GM12878 (cell line): ENCODE measurements around the gene TIAM1. TPM values are rescaled to one million over a fixed set of nuclear protein-coding genes. Genes with fewer than 3 reads are reported as not detected.

Experiments used
- ATAC-seq: fragments of 200-7000 bp; cut with Tn5 transposase; 3 replicates; pipeline ENCODE4 v1.9.1; 2020; ENCODE audit warnings: mild to moderate bottlenecking, moderate library complexity
- BruUV-seq: library from RNA; stranded (reverse); fragments of 400-500 nt; replicated peaks from 2 replicates; lab custom pipeline; 2021; lab: Mats Ljungman, UMichigan
- CTCF ChIA-PET: fragments of 300-600 bp; sonication (Branson Sonifier 250); formaldehyde crosslinking; extraction: SDS; loops from one replicate; lab custom pipeline; 2021; ENCODE audit warnings: inconsistent platforms; lab: Yijun Ruan, JAX
- POLR2A ChIA-PET: fragments of 350-600 bp; formaldehyde crosslinking; extraction: SDS; loops from one replicate; lab custom pipeline; 2021; ENCODE audit warnings: inconsistent platforms; lab: Charles Lee
- RAD21 ChIA-PET: fragments of 300-600 bp; sonication (Branson Sonifier 250); formaldehyde crosslinking; loops from one replicate; lab custom pipeline; 2023; ENCODE audit warnings: antibody characterized with exemption; ENCODE audit not compliant: unreplicated experiment; lab: Charles Lee
- SMC1A ChIA-PET: fragments of 300-600 bp; sonication (Branson Sonifier 250); formaldehyde crosslinking; loops from one replicate; lab custom pipeline; 2023; ENCODE audit not compliant: unreplicated experiment, uncharacterized antibody; lab: Charles Lee
- DNase-seq: peaks from one replicate; pipeline ENCODE4 v3.0.0-alpha.2; 2011; ENCODE audit warnings: low read depth, low spot score
- FAIRE-seq: peaks from 3 replicates; lab custom pipeline; 2011; peaks lifted over from hg19 to GRCh38; lab: Jason Lieb, UNC
- H2AFZ ChIP-seq: 2 replicates; pipeline ENCODE4 v1.6.0; 2011; ENCODE audit warnings: low read depth, low read length, control low read depth; ENCODE audit not compliant: control insufficient read depth
- H3K27ac ChIP-seq: 2 replicates; pipeline ENCODE4 v1.5.1; 2011; ENCODE audit warnings: control low read depth; ENCODE audit not compliant: control insufficient read depth, insufficient read depth
- H3K27me3 ChIP-seq, 2 experiments: replicated peaks in 1 of 2; 2 replicates each; pipeline versions ENCODE4 v1.6.0 to v1.6.1; 2011; ENCODE audit warnings: low read length in 1 of 2; ENCODE audit not compliant: control insufficient read depth in 2 of 2, insufficient read depth in 2 of 2
- H3K36me3 ChIP-seq, 2 experiments: 2 replicates each; pipeline ENCODE4 v1.5.1; 2011; ENCODE audit warnings: low read length in 1 of 2; ENCODE audit not compliant: control insufficient read depth in 2 of 2, insufficient read depth in 2 of 2
- H3K4me1 ChIP-seq: 2 replicates; pipeline ENCODE4 v1.6.1; 2011; ENCODE audit warnings: mild to moderate bottlenecking, low read length, moderate library complexity, mixed read lengths; ENCODE audit not compliant: control insufficient read depth, insufficient read depth
- H3K4me2 ChIP-seq: 2 replicates; pipeline ENCODE4 v1.6.0; 2011; ENCODE audit warnings: control low read depth; ENCODE audit not compliant: control insufficient read depth, insufficient read depth
- H3K4me3 ChIP-seq: fragments of 200-600 bp; sonication (generic); 2 replicates; pipeline ENCODE4 v1.5.1; 2016
- H3K79me2 ChIP-seq: 2 replicates; pipeline ENCODE4 v1.6.0; 2011; ENCODE audit warnings: low read length; ENCODE audit not compliant: control insufficient read depth, insufficient read depth
- H3K9ac ChIP-seq: 2 replicates; pipeline ENCODE4 v1.8.0; 2011; ENCODE audit warnings: low read length, control low read depth, mixed read lengths; ENCODE audit not compliant: control insufficient read depth, insufficient read depth
- H3K9me3 ChIP-seq: replicated peaks from 3 replicates; pipeline ENCODE4 v1.5.1; 2011; ENCODE audit warnings: mild to moderate bottlenecking, low read length; ENCODE audit not compliant: control insufficient read depth, insufficient read depth
- H4K20me1 ChIP-seq: 2 replicates; pipeline ENCODE4 v1.6.0; 2011; ENCODE audit not compliant: control insufficient read depth, insufficient read depth
- BMI1 ChIP-seq: fragments of 450-650 bp; IDR thresholded peaks from 2 replicates; pipeline ENCODE4 v1.6.1; 2016; ENCODE audit warnings: mild to moderate bottlenecking, moderate library complexity, borderline replicate concordance
- CBFB ChIP-seq: IDR thresholded peaks from 2 replicates; pipeline ENCODE4 v1.6.1; 2016; ENCODE audit warnings: antibody characterized with exemption, low read depth
- CHD2 ChIP-seq: IDR thresholded peaks from 2 replicates; pipeline ENCODE4 v1.6.1; 2011; ENCODE audit warnings: low read depth, low read length, improper control_type of control experiment, borderline replicate concordance
- NFYB ChIP-seq: IDR thresholded peaks from 2 replicates; pipeline ENCODE4 v1.6.1; 2011; ENCODE audit warnings: low read depth, mild to moderate bottlenecking, low read length, improper control_type of control experiment, moderate library complexity; ENCODE audit not compliant: insufficient read depth
- NRF1 ChIP-seq: conservative IDR thresholded peaks from 2 replicates; pipeline ENCODE4 v1.6.1; 2011; ENCODE audit warnings: mild to moderate bottlenecking, low read depth, low read length, improper control_type of control experiment
- TBL1XR1 ChIP-seq: IDR thresholded peaks from 2 replicates; pipeline ENCODE4 v1.6.1; 2012; ENCODE audit warnings: low read depth, low read length, improper control_type of control experiment
- WRNIP1 ChIP-seq: IDR thresholded peaks from 2 replicates; pipeline ENCODE4 v1.6.1; 2011; ENCODE audit warnings: low read depth, low read length, improper control_type of control experiment, borderline replicate concordance
- ZNF24 ChIP-seq: fragments of 450-650 bp; IDR thresholded peaks from 2 replicates; pipeline ENCODE4 v1.6.1; 2017; ENCODE audit warnings: antibody characterized with exemption, mild to moderate bottlenecking
- WGBS: methylation state at CpG from one replicate; pipeline ENCODE4 v1.1.6; 2016; ENCODE audit warnings: low lambda C conversion rate; ENCODE audit not compliant: insufficient replicate concordance, insufficient coverage; ENCODE audit errors: missing lambda C conversion rate; 5-methylcytosine and 5-hydroxymethylcytosine counted together
- in situ Hi-C: fragments of 300-500 bp; cut with MboI; formaldehyde crosslinking; loops from 9 replicates; pipeline ENCODE4 v1.14.3; 2018; ENCODE audit warnings: mixed read lengths
- intact Hi-C: fragments of 100-400 bp; cut with micrococcal nuclease; formaldehyde crosslinking; loops from one replicate; pipeline ENCODE4 v1.14.2; 2022; ENCODE audit not compliant: unreplicated experiment
- polyA plus RNA-seq, 11 experiments: library from polyadenylated mRNA; depleted of rRNA in 4 of 11; unstranded in 6 of 11; stranded (reverse) in 5 of 11; fragments of >200 nt; fragmentation: Nextera tagmentation in 4 of 11; fragmentation: Illumina TruSeq in 1 of 11; extraction: Ambion mirVana in 4 of 11; extraction: Trizol in 1 of 11; gene quantifications; 1 replicate in 1 of 11; 2 replicates in 10 of 11; pipeline versions ENCODE4 v1.2.1 to v1.2.3, GENCODE V29; 2011 to 2016; ENCODE audit warnings: inconsistent platforms in 2 of 11, missing spikeins in 2 of 11, low read depth in 1 of 11
- total RNA-seq, 4 experiments: library from RNA; depleted of rRNA in 3 of 4; stranded (reverse); fragments of >200 nt in 3 of 4; fragmentation: Illumina TruSeq in 1 of 4; extraction: Trizol in 1 of 4; gene quantifications; 2 replicates each; pipeline versions ENCODE4 v1.2.1 to v1.2.3, GENCODE V29; 2013 to 2021
- TF ChIP-seq, protein P1 (sequence below): fragments of 450-650 bp; IDR thresholded peaks from 2 replicates; pipeline ENCODE4 v1.6.1; 2017; ENCODE audit warnings: mild to moderate bottlenecking, moderate library complexity
- TF ChIP-seq, protein P2 (sequence below): fragments of 450-650 bp; IDR thresholded peaks from 2 replicates; pipeline ENCODE4 v1.6.1; 2016; ENCODE audit warnings: mild to moderate bottlenecking

Gene TIAM1
- total and polyA plus RNA-seq, 10 of the 15 experiments (the other 5 are each of a cell fraction or from before 2014, with no cell fraction given), result 0.31 to 35.9 (median 0.78) TPM

DNA sequence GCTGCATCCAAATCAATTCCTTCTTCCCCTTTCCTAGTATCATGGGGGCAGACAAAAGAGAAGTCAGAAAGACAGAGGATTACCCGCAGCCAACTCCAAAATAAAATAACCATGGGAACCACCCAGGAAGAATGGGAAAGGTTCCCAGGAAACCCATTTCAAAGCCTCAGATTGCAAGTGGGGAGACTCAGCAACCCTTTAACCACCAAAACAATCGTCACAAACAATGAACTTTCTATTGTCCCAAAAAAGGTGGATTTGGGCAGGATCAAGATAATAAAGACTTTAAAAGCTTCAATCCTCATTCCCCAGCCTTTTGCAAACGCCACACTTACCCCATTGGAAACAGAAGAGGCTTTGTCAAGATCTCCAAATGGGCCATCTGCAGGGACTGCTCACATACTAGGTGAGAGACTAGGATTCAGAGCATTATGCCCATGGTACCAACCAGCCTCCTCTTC, 5.1 kb downstream of the TIAM1 start:
- RAD21 ChIA-PET, result no interaction called here

More for the DNA sequence above, 5.1 kb downstream of the TIAM1 start:
- no TSS peak for BruUV-seq
- 7% methylated on average over 3 of the region's 3 CpGs for WGBS
- H3K4me2 ChIP-seq, result no peak overlapping the region
- H3K27ac ChIP-seq, result no peak overlapping the region
- no peaks in the 10 kb centered on the region for H3K9me3 ChIP-seq
- ATAC-seq (no peak), DNase-seq (no peak), FAIRE-seq (no peak)
- ChIA-PET SMC1A (interaction anchor here (1.5 to 1.8 kb wide), 3 partner anchors 13 to 242 kb away, joined by 3 to 6 read pairs (median 5); no protein-coding TSS in a partner anchor), CTCF (no interaction called here), POLR2A (interaction anchor here (1.0 kb wide), 1 partner anchor 118 kb away, joined by 5 read pairs; no protein-coding TSS in a partner anchor)
- no peaks in the 10 kb centered on the region; a peak in 1 of 4 replicates for H3K27me3 ChIP-seq
- no peaks in the 10 kb centered on the region for H3K36me3 ChIP-seq
- H2AFZ ChIP-seq, result no peak overlapping the region
- in situ Hi-C loops (no loop called here), intact Hi-C loops (no loop called here)
- TF ChIP-seq NRF1 (no peak), TBL1XR1 (no peak), WRNIP1 (no peak), BMI1 (no peak), CHD2 (no peak), ZNF24 (no peak), NFYB (no peak), CBFB (no peak)
- TF ChIP-seq, protein P1, sequence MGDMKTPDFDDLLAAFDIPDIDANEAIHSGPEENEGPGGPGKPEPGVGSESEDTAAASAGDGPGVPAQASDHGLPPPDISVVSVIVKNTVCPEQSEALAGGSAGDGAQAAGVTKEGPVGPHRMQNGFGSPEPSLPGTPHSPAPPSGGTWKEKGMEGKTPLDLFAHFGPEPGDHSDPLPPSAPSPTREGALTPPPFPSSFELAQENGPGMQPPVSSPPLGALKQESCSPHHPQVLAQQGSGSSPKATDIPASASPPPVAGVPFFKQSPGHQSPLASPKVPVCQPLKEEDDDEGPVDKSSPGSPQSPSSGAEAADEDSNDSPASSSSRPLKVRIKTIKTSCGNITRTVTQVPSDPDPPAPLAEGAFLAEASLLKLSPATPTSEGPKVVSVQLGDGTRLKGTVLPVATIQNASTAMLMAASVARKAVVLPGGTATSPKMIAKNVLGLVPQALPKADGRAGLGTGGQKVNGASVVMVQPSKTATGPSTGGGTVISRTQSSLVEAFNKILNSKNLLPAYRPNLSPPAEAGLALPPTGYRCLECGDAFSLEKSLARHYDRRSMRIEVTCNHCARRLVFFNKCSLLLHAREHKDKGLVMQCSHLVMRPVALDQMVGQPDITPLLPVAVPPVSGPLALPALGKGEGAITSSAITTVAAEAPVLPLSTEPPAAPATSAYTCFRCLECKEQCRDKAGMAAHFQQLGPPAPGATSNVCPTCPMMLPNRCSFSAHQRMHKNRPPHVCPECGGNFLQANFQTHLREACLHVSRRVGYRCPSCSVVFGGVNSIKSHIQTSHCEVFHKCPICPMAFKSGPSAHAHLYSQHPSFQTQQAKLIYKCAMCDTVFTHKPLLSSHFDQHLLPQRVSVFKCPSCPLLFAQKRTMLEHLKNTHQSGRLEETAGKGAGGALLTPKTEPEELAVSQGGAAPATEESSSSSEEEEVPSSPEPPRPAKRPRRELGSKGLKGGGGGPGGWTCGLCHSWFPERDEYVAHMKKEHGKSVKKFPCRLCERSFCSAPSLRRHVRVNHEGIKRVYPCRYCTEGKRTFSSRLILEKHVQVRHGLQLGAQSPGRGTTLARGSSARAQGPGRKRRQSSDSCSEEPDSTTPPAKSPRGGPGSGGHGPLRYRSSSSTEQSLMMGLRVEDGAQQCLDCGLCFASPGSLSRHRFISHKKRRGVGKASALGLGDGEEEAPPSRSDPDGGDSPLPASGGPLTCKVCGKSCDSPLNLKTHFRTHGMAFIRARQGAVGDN, result no peak
- TF ChIP-seq, protein P2, sequence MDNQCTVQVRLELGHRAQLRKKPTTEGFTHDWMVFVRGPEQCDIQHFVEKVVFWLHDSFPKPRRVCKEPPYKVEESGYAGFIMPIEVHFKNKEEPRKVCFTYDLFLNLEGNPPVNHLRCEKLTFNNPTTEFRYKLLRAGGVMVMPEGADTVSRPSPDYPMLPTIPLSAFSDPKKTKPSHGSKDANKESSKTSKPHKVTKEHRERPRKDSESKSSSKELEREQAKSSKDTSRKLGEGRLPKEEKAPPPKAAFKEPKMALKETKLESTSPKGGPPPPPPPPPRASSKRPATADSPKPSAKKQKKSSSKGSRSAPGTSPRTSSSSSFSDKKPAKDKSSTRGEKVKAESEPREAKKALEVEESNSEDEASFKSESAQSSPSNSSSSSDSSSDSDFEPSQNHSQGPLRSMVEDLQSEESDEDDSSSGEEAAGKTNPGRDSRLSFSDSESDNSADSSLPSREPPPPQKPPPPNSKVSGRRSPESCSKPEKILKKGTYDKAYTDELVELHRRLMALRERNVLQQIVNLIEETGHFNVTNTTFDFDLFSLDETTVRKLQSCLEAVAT, result no peak
- H4K20me1 ChIP-seq, result no peaks in the 10 kb centered on the region
- no peaks in the 10 kb centered on the region for H3K4me1 ChIP-seq
- no peak overlapping the region for H3K9ac ChIP-seq
- H3K79me2 ChIP-seq, result no peaks in the 10 kb centered on the region
- H3K4me3 ChIP-seq, result no peak overlapping the region
